Osteocyte (in vitro differentiated cells): Measurements from ENCODE around the gene SUMF1. TPM values are rescaled to one million over a fixed set of nuclear protein-coding genes. Genes with fewer than 3 reads are reported as not detected.

Experiments used
- DNase-seq: peaks from one replicate; pipeline ENCODE4 v3.0.0; 2021; ENCODE audit warnings: mixed read lengths; ENCODE audit not compliant: unreplicated experiment; ENCODE audit errors: extremely low spot score
- H3K27ac Mint-ChIP-seq: one replicate; pipeline ENCODE4 v1.8.0; 2021; ENCODE audit warnings: mild to moderate bottlenecking, mixed read lengths; ENCODE audit not compliant: unreplicated experiment
- H3K27me3 Mint-ChIP-seq: one replicate; pipeline ENCODE4 v1.8.0; 2021; ENCODE audit warnings: mixed read lengths; ENCODE audit not compliant: unreplicated experiment
- H3K36me3 Mint-ChIP-seq: one replicate; pipeline ENCODE4 v1.8.0; 2021; ENCODE audit warnings: mixed read lengths; ENCODE audit not compliant: unreplicated experiment
- H3K4me1 Mint-ChIP-seq: one replicate; pipeline ENCODE4 v1.8.0; 2021; ENCODE audit warnings: mixed read lengths; ENCODE audit not compliant: unreplicated experiment
- H3K4me3 Mint-ChIP-seq: one replicate; pipeline ENCODE4 v1.8.0; 2021; ENCODE audit warnings: mild to moderate bottlenecking, moderate library complexity, mixed read lengths; ENCODE audit not compliant: unreplicated experiment
- H3K9me3 Mint-ChIP-seq: one replicate; pipeline ENCODE4 v1.8.0; 2021; ENCODE audit warnings: mixed read lengths; ENCODE audit not compliant: unreplicated experiment
- CTCF ChIP-seq: fragments of 200-600 bp; sonication (generic); IDR thresholded peaks from 2 replicates; pipeline ENCODE4 v1.5.0; 2021; ENCODE audit warnings: antibody characterized with exemption, mild to moderate bottlenecking, moderate library complexity
- total RNA-seq: library from RNA; stranded (reverse); gene quantifications from 2 replicates; pipeline ENCODE4 v1.2.1, GENCODE V29; 2021

SUMF1 gene
- total RNA-seq, 1 donor from 2014 or later: 44.1 TPM

- Mint-ChIP-seq H3K36me3 (peaks cover 15% of the 10 kb centered on the region), H3K4me1 (peaks cover 15% of the 10 kb centered on the region), H3K27ac (no peak overlapping the region), H3K4me3 (no peak overlapping the region), H3K27me3 (no peaks in the 10 kb centered on the region), H3K9me3 (no peaks in the 10 kb centered on the region)
- DNase-seq: no peak
- no peak for TF ChIP-seq CTCF
These were observed 55.8 kb downstream of the SUMF1 start for GRCh38 chr3:4411236-4411635.

- peaks cover 15% of the 10 kb centered on the region for H3K36me3 Mint-ChIP-seq
- no peak overlapping the region for H3K4me3 Mint-ChIP-seq
- peaks cover 15% of the 10 kb centered on the region for H3K4me1 Mint-ChIP-seq
- no peaks in the 10 kb centered on the region for H3K27me3 Mint-ChIP-seq
- no peak for TF ChIP-seq CTCF
- no peaks in the 10 kb centered on the region for H3K9me3 Mint-ChIP-seq
- no peak overlapping the region for H3K27ac Mint-ChIP-seq
- no peak for DNase-seq
These were observed 56.5 kb downstream of the SUMF1 start for GRCh38 chr3:4410606-4411005.

- H3K4me1 Mint-ChIP-seq: peaks cover 15% of the 10 kb centered on the region
These were observed 57.0 kb downstream of the SUMF1 start for GRCh38 chr3:4409971-4410573.

GRCh38 chr3:4409415-4409814 lies 57.7 kb downstream of the SUMF1 start:
- DNase-seq: no peak
- H3K4me3 Mint-ChIP-seq: no peak overlapping the region
- no peak for TF ChIP-seq CTCF

More at GRCh38 chr3:4409971-4410573, 57.0 kb downstream of the SUMF1 start:
- H3K4me3 Mint-ChIP-seq: no peak overlapping the region
- peaks cover 15% of the 10 kb centered on the region for H3K36me3 Mint-ChIP-seq
- no peaks in the 10 kb centered on the region for H3K27me3 Mint-ChIP-seq
- DNase-seq: no peak
- no peak for TF ChIP-seq CTCF
- H3K9me3 Mint-ChIP-seq: no peaks in the 10 kb centered on the region
- no peak overlapping the region for H3K27ac Mint-ChIP-seq

GRCh38 chr3:4408958-4409357 lies 58.1 kb downstream of the SUMF1 start:
- no peak for TF ChIP-seq CTCF
- Mint-ChIP-seq H3K4me3 (no peak overlapping the region), H3K27me3 (no peaks in the 10 kb centered on the region), H3K27ac (peak overlapping the region; percentile 31), H3K9me3 (no peaks in the 10 kb centered on the region), H3K36me3 (peaks cover 20% of the 10 kb centered on the region), H3K4me1 (peaks cover 15% of the 10 kb centered on the region)
- no peak for DNase-seq

More at GRCh38 chr3:4409415-4409814, 57.7 kb downstream of the SUMF1 start:
- Mint-ChIP-seq H3K9me3 (no peaks in the 10 kb centered on the region), H3K27ac (no peak overlapping the region), H3K4me1 (peaks cover 15% of the 10 kb centered on the region), H3K27me3 (no peaks in the 10 kb centered on the region), H3K36me3 (peaks cover 20% of the 10 kb centered on the region)
